Myocyte (in vitro differentiated cells): ENCODE data around the gene NOX5. TPM values are rescaled to one million over a fixed set of nuclear protein-coding genes. Genes with fewer than 3 reads are reported as not detected.

Experiments used
- DNase-seq: peaks from one replicate; pipeline ENCODE4 v3.0.0-alpha.2; 2012; ENCODE audit warnings: low read depth
- total RNA-seq: library from RNA; depleted of rRNA; stranded (reverse); fragments of >200 nt; gene quantifications from 2 replicates; pipeline ENCODE4 v1.2.3, GENCODE V29; 2014

Gene NOX5
- total RNA-seq, 1 donor from 2014 or later, result 1.1 TPM

GRCh38 chr15:69080295-69081248 is 66.1 kb downstream of the NOX5 start:
- no peak for DNase-seq

GRCh38 chr15:69081310-69082004 is 67.0 kb downstream of the NOX5 start:
- no peak for DNase-seq

DNA sequence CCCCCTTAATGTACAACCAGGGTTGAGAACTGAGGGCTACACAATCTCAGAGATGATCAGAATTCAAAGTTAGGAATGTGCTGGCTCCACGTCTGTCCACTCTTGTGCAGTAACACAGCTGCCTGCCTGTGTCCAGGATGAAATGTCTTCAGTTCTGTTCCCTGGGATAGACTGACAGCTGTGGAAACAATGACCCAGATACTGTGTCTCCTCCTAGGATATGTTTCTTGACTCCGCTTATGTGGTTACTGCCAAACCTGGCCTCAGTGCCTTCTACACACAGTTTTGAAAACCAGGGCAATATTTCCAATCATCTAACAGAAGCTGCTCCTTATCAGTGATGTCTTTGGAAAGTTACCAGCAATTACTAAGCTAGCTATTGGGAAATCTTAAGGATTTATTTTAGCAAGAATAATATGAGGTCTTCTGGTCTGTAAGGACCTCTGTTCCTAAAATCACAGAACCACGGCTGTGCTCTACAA is 67.6 kb downstream of the NOX5 start:
- DNase-seq, result peak; percentile 88

- peak; percentile 38 for DNase-seq
These were observed 68.1 kb downstream of the NOX5 start for GRCh38 chr15:69082554-69082953.

DNA sequence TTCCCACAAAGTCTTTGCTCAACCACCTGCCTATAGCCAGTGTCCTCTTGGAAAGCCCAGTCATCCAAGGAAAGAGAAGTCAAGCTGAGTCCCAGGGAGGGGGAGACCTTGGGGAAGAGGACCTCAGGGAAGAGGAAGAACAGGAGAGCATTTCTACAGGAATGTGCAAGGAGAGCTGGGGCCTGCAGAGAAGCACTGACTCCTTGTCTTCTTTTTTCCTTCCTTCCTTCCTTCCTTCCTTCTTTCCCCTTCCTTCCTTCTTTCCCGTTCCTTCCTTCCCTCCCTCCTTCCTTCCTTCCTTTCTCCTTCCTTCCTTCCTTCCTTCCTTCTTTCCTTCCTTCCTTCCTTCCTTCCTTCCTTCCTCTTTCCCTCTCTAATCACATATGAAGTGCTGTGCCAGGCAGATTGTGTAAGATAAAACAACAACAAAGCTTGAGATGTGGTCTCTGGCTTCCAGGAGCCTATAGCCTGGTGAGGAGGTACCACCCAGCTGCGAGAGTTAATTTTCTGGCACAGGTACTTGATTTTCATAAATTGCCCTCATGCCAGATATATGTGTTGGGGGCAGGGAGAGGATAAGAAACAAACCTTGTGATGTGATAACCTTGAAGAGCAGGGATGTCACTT is 70.0 kb downstream of the NOX5 start:
- DNase-seq, result no peak

DNA sequence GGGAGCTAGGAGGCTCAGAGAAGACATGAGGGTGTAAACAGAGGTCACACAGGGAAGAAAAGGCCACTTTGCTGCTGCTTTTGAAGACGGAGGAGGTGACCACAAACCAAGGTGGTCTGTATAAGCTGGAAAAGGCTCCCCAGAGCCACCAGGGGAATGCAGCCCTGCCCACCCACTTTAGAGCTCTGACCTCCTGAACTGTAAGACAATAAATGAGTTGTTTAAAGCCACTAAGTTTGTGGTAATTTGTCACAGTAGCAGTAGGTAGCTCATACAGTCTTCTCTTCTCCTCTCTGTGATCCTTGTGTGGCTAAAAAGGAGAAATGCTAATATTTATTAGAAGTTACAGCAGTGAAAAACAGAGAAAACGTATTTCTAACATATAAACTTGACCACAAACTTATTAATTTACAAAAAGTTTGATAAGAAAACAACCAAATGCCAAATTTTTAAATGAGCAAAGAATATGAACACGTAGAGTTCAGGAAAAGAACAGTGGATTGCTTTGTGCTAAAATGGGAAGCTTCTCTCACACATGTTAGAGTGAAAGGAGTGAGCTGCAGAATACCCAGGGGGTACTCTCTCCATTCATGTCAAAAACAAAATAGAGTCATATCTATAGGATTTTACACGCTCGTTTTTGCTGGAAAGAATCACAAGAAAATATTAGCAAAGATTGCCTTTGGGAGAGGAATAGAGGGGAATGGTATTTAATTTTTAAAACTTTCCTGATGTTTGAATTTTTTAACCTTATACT is 71.0 kb downstream of the NOX5 start:
- DNase-seq, result no peak

- DNase-seq, result no peak
These were observed 72.1 kb downstream of the NOX5 start for GRCh38 chr15:69086427-69087204.

- DNase-seq, result no peak
These were observed 73.0 kb downstream of the NOX5 start for GRCh38 chr15:69087366-69087976.

GRCh38 chr15:69088300-69088965 is 73.9 kb downstream of the NOX5 start:
- DNase-seq, result no peak

DNA sequence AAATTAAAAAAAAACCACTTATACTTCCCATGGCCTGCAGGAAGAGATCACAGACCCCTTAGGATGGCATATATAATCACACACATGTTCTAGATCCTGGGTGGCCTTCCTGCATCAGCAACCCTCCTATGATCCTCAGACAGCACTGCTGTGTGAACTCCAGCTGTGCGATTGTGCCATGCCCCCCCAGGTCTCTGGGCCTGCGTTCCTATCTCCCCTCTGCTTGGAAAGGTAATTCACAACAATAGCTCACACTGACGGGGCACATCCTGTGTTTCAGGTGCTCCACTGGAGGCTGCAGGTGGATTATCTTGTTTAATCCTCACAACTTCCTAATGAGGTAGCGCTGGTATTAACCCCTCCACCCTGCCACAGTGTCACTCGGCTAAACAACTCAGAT is 74.8 kb downstream of the NOX5 start:
- DNase-seq, result no peak

DNA sequence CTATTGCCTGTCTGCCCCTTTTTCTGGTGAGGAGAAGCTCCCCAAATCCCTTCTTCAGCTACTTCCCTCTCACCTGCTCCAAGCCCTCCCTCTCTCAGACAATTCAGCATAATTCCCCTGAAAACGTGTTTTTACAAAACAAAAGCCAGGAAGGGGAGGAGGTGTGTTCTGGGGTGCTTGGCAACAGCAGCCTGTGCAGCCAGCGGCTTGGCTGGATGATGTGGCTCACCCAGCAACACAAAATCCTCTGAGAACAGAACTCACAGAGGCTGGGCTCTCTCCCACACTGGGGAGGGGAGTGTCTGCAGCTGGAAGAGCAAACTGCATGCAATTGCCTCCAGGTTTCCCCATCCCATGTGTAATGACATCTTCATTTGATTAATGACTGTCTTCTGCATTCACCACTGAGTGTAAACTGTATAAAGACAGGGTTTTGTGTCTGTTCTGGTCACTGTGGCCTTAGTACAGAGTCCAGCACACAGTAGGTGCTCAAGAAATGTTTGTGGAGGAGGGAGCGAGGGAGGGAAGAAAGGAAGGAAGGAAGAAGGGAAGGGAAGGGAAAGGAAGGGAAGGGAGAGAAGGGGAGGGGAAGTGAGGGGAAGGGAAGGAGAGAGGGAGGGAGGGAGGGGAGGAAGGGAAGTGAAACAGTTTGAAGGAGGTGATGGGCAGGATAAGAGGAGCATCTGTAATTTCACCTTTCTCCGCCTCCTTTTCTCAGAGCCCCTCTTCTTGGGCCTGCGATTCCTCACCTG is 75.9 kb downstream of the NOX5 start:
- peak; percentile 46 for DNase-seq

- no peak for DNase-seq
These were observed 77.2 kb downstream of the NOX5 start for GRCh38 chr15:69091654-69092053.

DNA sequence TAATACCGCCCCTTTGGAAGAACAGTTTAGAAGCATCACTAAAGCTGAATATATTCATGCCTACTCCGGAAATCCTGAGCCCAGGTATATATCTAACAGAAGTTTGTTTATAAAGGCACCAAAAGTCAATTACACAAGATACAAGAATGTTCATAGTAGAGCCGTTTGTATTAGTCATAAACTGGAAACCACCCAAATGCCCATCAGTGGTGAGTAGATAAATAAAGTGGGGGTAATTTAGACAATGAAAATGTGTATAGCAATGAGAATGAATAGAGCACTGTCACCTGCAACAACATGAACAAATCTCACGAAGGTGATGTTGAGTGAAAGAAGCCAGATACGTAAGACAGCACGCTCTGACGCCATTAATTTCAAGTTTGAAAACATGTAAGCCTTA is 77.7 kb downstream of the NOX5 start:
- peak; percentile 51 for DNase-seq

DNA sequence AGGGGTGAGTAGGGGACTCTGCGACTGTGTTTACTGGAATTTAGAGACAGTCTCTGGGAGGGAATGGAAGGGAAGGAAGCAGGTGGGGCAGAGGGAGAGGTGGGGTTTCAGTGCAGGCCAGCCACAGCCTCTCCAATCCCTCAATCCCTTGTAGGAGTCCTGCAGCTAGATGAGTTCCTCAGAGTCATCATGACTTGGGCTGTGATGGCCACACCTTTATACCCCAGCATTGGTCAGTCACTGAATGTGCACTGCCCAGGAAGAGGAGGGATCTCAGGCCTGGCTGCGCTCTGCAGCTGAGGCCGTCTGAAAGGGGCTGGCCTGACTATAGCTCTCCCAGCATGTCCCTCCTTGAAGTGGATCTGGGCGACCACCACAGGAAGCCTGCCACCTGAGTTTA is 78.6 kb downstream of the NOX5 start:
- DNase-seq, result no peak

GRCh38 chr15:69093614-69094013 is 79.1 kb downstream of the NOX5 start:
- no peak for DNase-seq

GRCh38 chr15:69094124-69094921 is 79.8 kb downstream of the NOX5 start:
- DNase-seq, result no peak

DNA sequence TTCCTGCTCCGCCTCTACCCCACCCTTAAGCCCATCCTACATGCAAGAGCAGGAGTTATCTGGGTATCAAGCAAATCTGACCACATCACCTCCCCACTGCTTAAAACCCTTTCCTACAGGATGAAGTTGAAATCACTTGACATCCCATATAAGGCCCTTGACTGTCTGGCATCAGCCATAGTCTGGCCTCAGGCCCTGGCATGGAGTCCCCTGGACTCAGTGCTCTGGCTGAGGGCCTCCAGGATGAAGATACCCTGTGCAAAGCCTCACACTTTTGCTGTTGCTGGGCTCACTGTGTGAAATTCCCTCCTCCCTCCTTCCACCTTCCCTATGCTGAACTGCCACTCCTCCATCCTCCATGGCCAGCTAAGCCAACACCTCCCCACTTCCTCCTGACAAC is 80.8 kb downstream of the NOX5 start:
- no peak for DNase-seq

DNA sequence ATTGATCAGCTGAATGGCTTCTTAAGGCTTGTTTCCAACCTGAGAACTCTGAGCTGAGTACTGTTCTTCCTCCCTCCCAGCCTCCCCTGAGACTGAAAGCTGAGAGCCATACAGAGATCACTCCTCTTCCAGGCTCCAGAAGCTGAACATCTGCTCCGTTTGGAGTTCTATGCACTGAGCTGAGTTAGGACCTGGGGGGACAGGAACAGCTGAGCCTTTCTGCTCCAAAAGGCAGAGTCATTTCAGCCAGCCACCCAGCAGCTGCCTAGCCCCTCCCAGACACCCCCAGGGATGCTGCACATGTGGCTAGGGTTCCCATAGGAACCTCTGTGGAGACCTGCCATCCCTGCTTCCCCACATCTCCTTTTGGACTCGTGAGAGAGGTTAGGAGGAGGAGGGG is 81.7 kb downstream of the NOX5 start:
- DNase-seq, result peak; percentile 82
